ENCODE data around the gene TMC2. TPM values are rescaled to one million over a fixed set of nuclear protein-coding genes. Genes with fewer than 3 reads are reported as not detected.

Gene TMC2
- total RNA-seq, 3 donors from 2014 or later, result 0.15 to 0.96 (median 0.33) TPM

- DNase-seq (ENCODE audit: low spot score in 2 of 2), result no peak
- TF ChIP-seq POLR2AphosphoS5 (IDR thresholded peaks at IDR 0.05) (no peak), CTCF (IDR thresholded peaks at IDR 0.05) (no peak), POLR2A (IDR thresholded peaks at IDR 0.05) (no peak)
- intact Hi-C loops (cut with DNase I; ENCODE audit: low total_unique reads), result no loop called here
Measured at GRCh38 chr20:2602746-2603145, 66.4 kb downstream of the TMC2 start.

GRCh38 chr20:2603816-2604505, 67.6 kb downstream of the TMC2 start:
- H3K27me3 ChIP-seq, result no peaks in the 10 kb centered on the region
- intact Hi-C loops (cut with DNase I; ENCODE audit: low total_unique reads), result no loop called here
- peaks cover 10 to 20% of the 10 kb centered on the region in 2 donors for H3K9me3 ChIP-seq
- TF ChIP-seq CTCF (IDR thresholded peaks at IDR 0.05) (no peak), POLR2AphosphoS5 (IDR thresholded peaks at IDR 0.05) (no peak), POLR2A (IDR thresholded peaks at IDR 0.05) (no peak)
- DNase-seq (ENCODE audit: low spot score in 2 of 2), result no peak
- no peaks in the 10 kb centered on the region for H3K36me3 ChIP-seq
- no peaks in the 10 kb centered on the region for H3K4me1 ChIP-seq
- no peak overlapping the region for H3K27ac ChIP-seq
- H3K4me3 ChIP-seq, result no peak overlapping the region

More at GRCh38 chr20:2602746-2603145, 66.4 kb downstream of the TMC2 start:
- Histone ChIP-seq H3K9me3 (peaks cover 10 to 20% of the 10 kb centered on the region in 2 donors), H3K27me3 (no peaks in the 10 kb centered on the region), H3K4me1 (no peaks in the 10 kb centered on the region), H3K27ac (no peak overlapping the region), H3K4me3 (no peak overlapping the region), H3K36me3 (no peaks in the 10 kb centered on the region)

GRCh38 chr20:2604506-2604835, 68.1 kb downstream of the TMC2 start:
- TF ChIP-seq POLR2A (IDR thresholded peaks at IDR 0.05), result no peak
- TF ChIP-seq CTCF (IDR thresholded peaks at IDR 0.05), result no peak
- no peak for TF ChIP-seq POLR2AphosphoS5 (IDR thresholded peaks at IDR 0.05)
- DNase-seq (ENCODE audit: low spot score in 2 of 2), result no peak
- no peak overlapping the region for H3K4me3 ChIP-seq
- H3K27ac ChIP-seq, result no peak overlapping the region
- no peaks in the 10 kb centered on the region for H3K4me1 ChIP-seq
- intact Hi-C loops (cut with DNase I; ENCODE audit: low total_unique reads), result no loop called here
- H3K27me3 ChIP-seq, result no peaks in the 10 kb centered on the region
- H3K9me3 ChIP-seq, result peaks cover 10 to 20% of the 10 kb centered on the region in 2 donors
- no peaks in the 10 kb centered on the region for H3K36me3 ChIP-seq

DNA sequence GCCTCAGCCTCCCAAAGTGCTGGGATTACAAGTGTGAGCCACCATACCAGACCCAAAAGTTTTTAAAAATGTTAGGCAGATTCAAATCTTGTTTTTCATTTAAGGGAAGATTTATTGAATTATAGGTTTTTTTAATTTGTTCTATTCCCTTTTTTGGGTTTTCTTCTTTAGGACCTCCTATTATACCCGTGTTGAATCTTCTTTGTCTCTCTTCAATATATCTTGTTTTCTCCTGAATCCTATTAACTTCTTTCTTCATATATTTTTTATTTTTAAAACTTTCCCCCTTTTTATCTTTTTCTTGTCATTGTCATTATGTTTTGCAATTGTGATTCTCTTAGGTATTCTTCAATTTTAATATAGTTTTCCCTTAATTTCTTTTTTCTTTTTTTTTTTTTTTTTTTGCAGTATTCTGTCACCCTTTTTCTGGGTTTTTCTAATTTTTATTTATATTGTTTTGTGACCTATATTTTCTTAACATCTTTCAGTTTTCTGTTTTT, 70.2 kb downstream of the TMC2 start:
- intact Hi-C loops (cut with DNase I; ENCODE audit: low total_unique reads), result no loop called here
- Histone ChIP-seq H3K27ac (no peak overlapping the region), H3K27me3 (peaks cover 0 to 8% of the 10 kb centered on the region in 2 donors), H3K4me1 (no peaks in the 10 kb centered on the region), H3K36me3 (no peaks in the 10 kb centered on the region), H3K4me3 (no peak overlapping the region), H3K9me3 (peaks cover 10 to 20% of the 10 kb centered on the region in 2 donors)
- TF ChIP-seq POLR2AphosphoS5 (IDR thresholded peaks at IDR 0.05) (no peak), CTCF (IDR thresholded peaks at IDR 0.05) (no peak), POLR2A (IDR thresholded peaks at IDR 0.05) (no peak)
- no peak for DNase-seq (ENCODE audit: low spot score in 2 of 2)

GRCh38 chr20:2610326-2610725, 74.0 kb downstream of the TMC2 start:
- intact Hi-C loops (cut with DNase I; ENCODE audit: low total_unique reads), result no loop called here
- no peak overlapping the region for H3K4me3 ChIP-seq
- H3K36me3 ChIP-seq, result no peaks in the 10 kb centered on the region
- H3K4me1 ChIP-seq, result no peaks in the 10 kb centered on the region
- no peak overlapping the region for H3K27ac ChIP-seq
- DNase-seq (ENCODE audit: low spot score in 2 of 2), result no peak
- H3K9me3 ChIP-seq, result peaks cover 10 to 26% of the 10 kb centered on the region in 2 donors
- TF ChIP-seq CTCF (IDR thresholded peaks at IDR 0.05) (no peak), POLR2A (IDR thresholded peaks at IDR 0.05) (no peak), POLR2AphosphoS5 (IDR thresholded peaks at IDR 0.05) (no peak)
- H3K27me3 ChIP-seq, result peaks cover 0 to 8% of the 10 kb centered on the region in 2 donors

Measured in breast epithelium (tissue), 4 donors.